Adrenal gland (tissue), 5 donors: Measurements from ENCODE around the gene CDH4.

Experiments
- CTCF ChIP-seq, 6 experiments: fragments of 450-650 bp in 4 of 6; fragments of 200-600 bp in 2 of 6; sonication (generic) in 1 of 6; IDR thresholded peaks; 1 replicate in 5 of 6; 2 replicates in 1 of 6; pipeline versions ENCODE4 v1.5.1 to v1.8.0; 2016 to 2021; ENCODE audit warnings: antibody characterized with exemption in 6 of 6, mild to moderate bottlenecking in 2 of 6, moderate library complexity in 1 of 6
- POLR2A ChIP-seq, 2 donors: fragments of 450-650 bp; IDR thresholded peaks; one replicate each; pipeline ENCODE4 v1.6.1; 2017; ENCODE audit warnings: antibody characterized with exemption in 2 of 2, mild to moderate bottlenecking in 2 of 2, moderate library complexity in 1 of 2
- donor health status: DM: no; HTN: no; CAD: no.

- no peak for TF ChIP-seq POLR2A (IDR thresholded peaks at IDR 0.05)
- no peak for TF ChIP-seq CTCF (IDR thresholded peaks at IDR 0.05)
Observed at GRCh38 chr20:61934716-61935530, 682.9 kb downstream of the CDH4 start.
